CD14-positive monocyte (primary cell): ENCODE results near the gene KRTAP10-4. TPM values are rescaled to one million over a fixed set of nuclear protein-coding genes. Genes with fewer than 3 reads are reported as not detected.
A peak's percentile ranks its signal among the peaks of the same experiment; 100 is the strongest.
"Not testable (repeated sequence)": the region's sequence is repeated elsewhere in the genome, so short reads cannot be mapped to it uniquely, and the experiment has no call there.

Experiments used
- DNase-seq, 3 donors: peaks; one replicate each; pipeline ENCODE4 v3.0.0-alpha.2; 2011 to 2022
- H2AFZ ChIP-seq: 2 replicates; pipeline ENCODE4 v1.6.0; 2012; ENCODE audit warnings: mild to moderate bottlenecking, low read depth, low read length, inconsistent platforms; ENCODE audit not compliant: insufficient read depth, poor library complexity, severe bottlenecking
- H3K27ac ChIP-seq, 2 donors: 1 replicate in 1 of 2; 2 replicates in 1 of 2; pipeline ENCODE4 v1.5.1; 2012 to 2013; ENCODE audit warnings: low read length in 2 of 2, control low read depth in 1 of 2, inconsistent platforms in 1 of 2, low read depth in 1 of 2, mild to moderate bottlenecking in 1 of 2
- H3K27me3 ChIP-seq, 2 donors: one replicate each; pipeline versions ENCODE4 v1.6.0 to v1.6.1; 2011 to 2013; ENCODE audit warnings: low read length in 2 of 2; ENCODE audit not compliant: control insufficient read depth in 2 of 2, insufficient read depth in 2 of 2
- H3K36me3 ChIP-seq, 2 donors: replicated peaks in 1 of 2; 1 replicate in 1 of 2; 2 replicates in 1 of 2; pipeline versions ENCODE4 v1.5.1 to v1.6.1; 2012 to 2013; ENCODE audit warnings: low read length in 2 of 2, control low read depth in 1 of 2, inconsistent platforms in 1 of 2, mild to moderate bottlenecking in 1 of 2; ENCODE audit not compliant: insufficient read depth in 2 of 2, control insufficient read depth in 1 of 2
- H3K4me1 ChIP-seq, 2 donors: 1 replicate in 1 of 2; 2 replicates in 1 of 2; pipeline versions ENCODE4 v1.5.1 to v1.6.1; 2012 to 2013; ENCODE audit warnings: low read length in 2 of 2, control low read depth in 1 of 2, inconsistent platforms in 1 of 2, mild to moderate bottlenecking in 1 of 2, moderate library complexity in 1 of 2; ENCODE audit not compliant: insufficient read depth in 2 of 2, control insufficient read depth in 1 of 2
- H3K4me2 ChIP-seq: replicated peaks from 2 replicates; pipeline ENCODE3; 2012; ENCODE audit warnings: low read length, moderate library complexity, mild to moderate bottlenecking; ENCODE audit not compliant: poor library complexity, severe bottlenecking; ENCODE audit errors: extremely low read depth
- H3K4me3 ChIP-seq, 3 experiments: fragments of 200-600 bp in 1 of 3; sonication (generic) in 1 of 3; replicated peaks in 1 of 3; 1 replicate in 2 of 3; 2 replicates in 1 of 3; pipeline ENCODE4 v1.5.1; 2011 to 2013; ENCODE audit warnings: low read length in 3 of 3, mild to moderate bottlenecking in 3 of 3, control low read depth in 2 of 3, low read depth in 2 of 3, inconsistent platforms in 1 of 3, moderate library complexity in 1 of 3
- H3K79me2 ChIP-seq: 2 replicates; pipeline ENCODE4 v1.6.0; 2012; ENCODE audit warnings: mild to moderate bottlenecking, control low read depth, inconsistent platforms, low read length, moderate library complexity; ENCODE audit not compliant: insufficient read depth
- H3K9ac ChIP-seq: 2 replicates; pipeline ENCODE4 v1.6.0; 2017; ENCODE audit warnings: low read length, mild to moderate bottlenecking; ENCODE audit not compliant: insufficient read depth, poor library complexity, severe bottlenecking
- H3K9me3 ChIP-seq, 2 donors: replicated peaks in 1 of 2; 1 replicate in 1 of 2; 2 replicates in 1 of 2; pipeline versions ENCODE4 v1.5.1 to v1.6.1; 2012 to 2013; ENCODE audit warnings: low read length in 2 of 2, control low read depth in 1 of 2; ENCODE audit not compliant: control insufficient read depth in 1 of 2, insufficient read depth in 1 of 2
- H4K20me1 ChIP-seq: 2 replicates; pipeline ENCODE4 v1.6.0; 2012; ENCODE audit warnings: mild to moderate bottlenecking, low read length, control low read depth, moderate library complexity; ENCODE audit not compliant: insufficient read depth
- H3K27ac Mint-ChIP-seq, 7 donors: one replicate each; pipeline ENCODE4 v1.8.0; 2020; ENCODE audit warnings: mild to moderate bottlenecking in 7 of 7, mixed read lengths in 7 of 7, moderate library complexity in 6 of 7, inconsistent platforms in 2 of 7
- H3K27me3 Mint-ChIP-seq, 3 donors: one replicate each; pipeline ENCODE4 v1.8.0; 2021 to 2022; ENCODE audit warnings: low read depth in 3 of 3, mild to moderate bottlenecking in 3 of 3, mixed read lengths in 3 of 3, moderate library complexity in 3 of 3, inconsistent platforms in 1 of 3
- H3K36me3 Mint-ChIP-seq, 2 donors: one replicate each; pipeline ENCODE4 v1.8.0; 2020; ENCODE audit warnings: mixed read lengths in 2 of 2, inconsistent platforms in 1 of 2, mild to moderate bottlenecking in 1 of 2
- H3K4me1 Mint-ChIP-seq: one replicate; pipeline ENCODE4 v1.8.0; 2020; ENCODE audit warnings: mild to moderate bottlenecking, mixed read lengths
- H3K4me3 Mint-ChIP-seq, 2 donors: one replicate each; pipeline ENCODE4 v1.8.0; 2020; ENCODE audit warnings: mild to moderate bottlenecking in 2 of 2, mixed read lengths in 2 of 2, moderate library complexity in 1 of 2
- H3K9me3 Mint-ChIP-seq, 7 donors: one replicate each; pipeline ENCODE4 v1.8.0; 2020 to 2022; ENCODE audit warnings: mixed read lengths in 7 of 7, mild to moderate bottlenecking in 6 of 7, moderate library complexity in 6 of 7, inconsistent platforms in 2 of 7
- CTCF ChIP-seq: fragments of 200-600 bp; IDR thresholded peaks from one replicate; pipeline ENCODE4 v1.8.0; 2022; ENCODE audit warnings: antibody characterized with exemption, mild to moderate bottlenecking
- WGBS: methylation state at CpG from one replicate; pipeline ENCODE4 v1.1.5; 2013; ENCODE audit warnings: missing lambda C conversion rate; ENCODE audit not compliant: insufficient coverage; 5-methylcytosine and 5-hydroxymethylcytosine counted together
- intact Hi-C, 2 donors: fragments of 100-400 bp; cut with micrococcal nuclease; formaldehyde crosslinking; loops; one replicate each; pipeline versions ENCODE4 v1.15.0 to v1.15.1; 2023
- polyA plus RNA-seq, 3 donors: library from polyadenylated mRNA; depleted of rRNA in 1 of 3; unstranded in 2 of 3; stranded (reverse) in 1 of 3; fragments of 300-500 nt in 2 of 3; fragments of >200 nt in 1 of 3; fragmentation: Illumina TruSeq in 2 of 3; gene quantifications; 1 replicate in 2 of 3; 2 replicates in 1 of 3; pipeline ENCODE4 v1.2.3, GENCODE V29; 2012 to 2021

KRTAP10-4 gene
- polyA plus RNA-seq, 3 donors, result not detected

- H3K9ac ChIP-seq, H3K4me1 ChIP-seq, H3K9me3 Mint-ChIP-seq, H3K79me2 ChIP-seq, H3K4me2 ChIP-seq, H3K4me3 ChIP-seq, H3K27ac Mint-ChIP-seq, H4K20me1 ChIP-seq, intact Hi-C loops, H3K36me3 Mint-ChIP-seq, DNase-seq, H3K4me3 Mint-ChIP-seq, H3K27me3 ChIP-seq, H3K9me3 ChIP-seq, H3K4me1 Mint-ChIP-seq, H3K27ac ChIP-seq, H2AFZ ChIP-seq, H3K36me3 ChIP-seq: not testable (repeated sequence)
- WGBS, result no CpG with 5 or more reads among the region's 4 CpGs
- H3K27me3 Mint-ChIP-seq, result peaks cover 2 to 30% (median 8%) of the 10 kb centered on the region in 3 donors
These were observed 18.2 kb downstream of the KRTAP10-4 start for GRCh38 chr21:44591801-44592130.

GRCh38 chr21:44592446-44593311, 19.1 kb downstream of the KRTAP10-4 start, which contains the start of gene KRTAP10-6:
KRTAP10-6 (minus strand) TSS chr21:44592505; CDS start chr21:44592484, 21 bp downstream.
- H3K27me3 Mint-ChIP-seq, result peaks cover 0 to 31% (median 8%) of the 10 kb centered on the region in 3 donors
- H3K36me3 Mint-ChIP-seq, result no peaks in the 10 kb centered on the region
- Histone ChIP-seq H3K27ac (no peak within 1 kb of the TSS), H3K4me1 (no peaks in the 10 kb centered on the region), H3K36me3 (no peaks in the 10 kb centered on the region), H3K79me2 (no peaks in the 10 kb centered on the region), H2AFZ (no peak within 1 kb of the TSS), H4K20me1 (no peaks in the 10 kb centered on the region), H3K9ac (no peak within 1 kb of the TSS), H3K4me3 (no peak within 1 kb of the TSS), H3K9me3 (no peaks in the 10 kb centered on the region), H3K27me3 (no peaks in the 10 kb centered on the region), H3K4me2 (no peak within 1 kb of the TSS)
- DNase-seq, result no peak
- peak within 1 kb of the TSS in 1 of 7 donors; percentile 41 for H3K27ac Mint-ChIP-seq
- WGBS, result 73% methylated on average over 25 of the region's 33 CpGs
- no peak for TF ChIP-seq CTCF
- H3K4me3 Mint-ChIP-seq, result no peak within 1 kb of the TSS
- H3K9me3 Mint-ChIP-seq, result no peaks in the 10 kb centered on the region
- no peaks in the 10 kb centered on the region for H3K4me1 Mint-ChIP-seq
- intact Hi-C loops, result no loop called here
